Prostate gland (tissue), 2 donors: ENCODE results near the gene OGFOD3. TPM values are rescaled to one million over a fixed set of nuclear protein-coding genes. Genes with fewer than 3 reads are reported as not detected.

Experiments
- DNase-seq: peaks from one replicate; pipeline ENCODE4 v3.0.0-alpha.2; 2019; ENCODE audit warnings: low spot score
- H3K27ac ChIP-seq, 2 donors: fragments of 200-600 bp; sonication (generic); 2 replicates each; pipeline ENCODE4 v1.5.1; 2017 to 2019
- H3K27me3 ChIP-seq: fragments of 200-600 bp; sonication (generic); replicated peaks from 2 replicates; pipeline ENCODE4 v1.5.1; 2019; ENCODE audit not compliant: insufficient read depth
- H3K36me3 ChIP-seq, 2 donors: fragments of 200-600 bp; sonication (generic); 1 replicate in 1 of 2; 2 replicates in 1 of 2; pipeline versions ENCODE4 v1.5.1 to v1.8.1; 2017 to 2019
- H3K4me1 ChIP-seq: fragments of 200-600 bp; sonication (generic); replicated peaks from 2 replicates; pipeline ENCODE4 v1.5.1; 2019
- H3K4me3 ChIP-seq, 2 donors: fragments of 200-600 bp; sonication (generic); 2 replicates each; pipeline ENCODE4 v1.5.1; 2017 to 2019
- H3K9me3 ChIP-seq: fragments of 200-600 bp; sonication (generic); 2 replicates; pipeline ENCODE4 v1.5.1; 2017
- CTCF ChIP-seq, 4 experiments: fragments of 200-600 bp in 2 of 4; fragments of 450-650 bp in 2 of 4; sonication (generic) in 2 of 4; IDR thresholded peaks; 1 replicate in 3 of 4; 2 replicates in 1 of 4; pipeline ENCODE4 v1.5.1; 2016 to 2019; ENCODE audit warnings: antibody characterized with exemption in 4 of 4, mild to moderate bottlenecking in 2 of 4, moderate library complexity in 2 of 4
- POLR2A ChIP-seq: fragments of 450-650 bp; IDR thresholded peaks from one replicate; pipeline ENCODE4 v1.6.1; 2016; ENCODE audit warnings: antibody characterized with exemption, mild to moderate bottlenecking
- POLR2AphosphoS5 ChIP-seq: sonication (generic); formaldehyde crosslinking; IDR thresholded peaks from one replicate; pipeline ENCODE4 v1.6.1; 2017; ENCODE audit warnings: antibody characterized with exemption
- WGBS: methylation state at CpG from one replicate; pipeline ENCODE4 v1.1.5; 2018; 5-methylcytosine and 5-hydroxymethylcytosine counted together
- intact Hi-C: fragments of 100-400 bp; cut with DNase I; formaldehyde crosslinking; loops from one replicate; pipeline ENCODE4 v1.14.2; 2022
- total RNA-seq, 2 donors: library from RNA; depleted of rRNA; stranded (reverse); fragments of >200 nt; gene quantifications; one replicate each; pipeline ENCODE4 v1.1.0, GENCODE V29; 2016

Gene OGFOD3
- total RNA-seq, 2 donors from 2014 or later: 41.0 to 65.8 TPM

GRCh38 chr17:82358465-82359350 is 59.7 kb downstream of the OGFOD3 start, which contains the start of gene TEX19:
Gene TEX19 (plus strand): TSS chr17:82359247. CDS start chr17:82362151, 2,904 bp downstream.
- TF ChIP-seq CTCF (IDR thresholded peaks at IDR 0.05) (no peak), POLR2AphosphoS5 (no peak), POLR2A (no peak)
- no peak within 1 kb of the TSS for H3K27ac ChIP-seq
- no peaks in the 10 kb centered on the region for H3K36me3 ChIP-seq
- H3K27me3 ChIP-seq: no peaks in the 10 kb centered on the region
- DNase-seq: no peak
- 50% methylated on average over 21 of the region's 21 CpGs for WGBS
- H3K4me3 ChIP-seq: no peak within 1 kb of the TSS
- H3K9me3 ChIP-seq: no peaks in the 10 kb centered on the region
- intact Hi-C loops: loop anchor here (10.0 kb wide), 1 partner anchor 416 kb away; no protein-coding TSS in a partner anchor
- no peaks in the 10 kb centered on the region for H3K4me1 ChIP-seq

GRCh38 chr17:82357394-82357793 is 61.0 kb downstream of the OGFOD3 start:
- Histone ChIP-seq H3K27me3 (no peaks in the 10 kb centered on the region), H3K27ac (no peak overlapping the region), H3K4me3 (no peak overlapping the region), H3K4me1 (no peaks in the 10 kb centered on the region), H3K36me3 (no peaks in the 10 kb centered on the region), H3K9me3 (no peaks in the 10 kb centered on the region)
- DNase-seq: no peak
- 71% methylated on average over 2 of the region's 2 CpGs for WGBS
- intact Hi-C loops: loop anchor here (10.0 kb wide), 1 partner anchor 417 kb away; no protein-coding TSS in a partner anchor
- TF ChIP-seq POLR2A (no peak), CTCF (IDR thresholded peaks at IDR 0.05) (no peak), POLR2AphosphoS5 (no peak)

- Histone ChIP-seq H3K4me3 (no peak overlapping the region), H3K27ac (no peak overlapping the region), H3K9me3 (no peaks in the 10 kb centered on the region), H3K36me3 (no peaks in the 10 kb centered on the region), H3K27me3 (no peaks in the 10 kb centered on the region), H3K4me1 (no peaks in the 10 kb centered on the region)
- 69% methylated on average over 19 of the region's 20 CpGs for WGBS
- no peak for DNase-seq
- TF ChIP-seq POLR2A (no peak), POLR2AphosphoS5 (no peak), CTCF (IDR thresholded peaks at IDR 0.05) (no peak)
- intact Hi-C loops: loop anchor here (10.0 kb wide), 1 partner anchor 418 kb away; no protein-coding TSS in a partner anchor
Observed at GRCh38 chr17:82356845-82357355, 61.5 kb downstream of the OGFOD3 start.

GRCh38 chr17:82355770-82356427 is 62.5 kb downstream of the OGFOD3 start:
- Histone ChIP-seq H3K4me1 (no peaks in the 10 kb centered on the region), H3K9me3 (no peaks in the 10 kb centered on the region), H3K27me3 (no peaks in the 10 kb centered on the region), H3K36me3 (no peaks in the 10 kb centered on the region), H3K27ac (peak overlapping the region; percentile 26 to 50), H3K4me3 (no peak overlapping the region)
- intact Hi-C loops: loop anchor here (10.0 kb wide), 1 partner anchor 419 kb away; no protein-coding TSS in a partner anchor
- peak; percentile 92 for DNase-seq
- TF ChIP-seq POLR2A (no peak), POLR2AphosphoS5 (peak; percentile 86)
- WGBS: 42% methylated on average over 11 of the region's 11 CpGs

- Histone ChIP-seq H3K27ac (no peak overlapping the region), H3K9me3 (no peaks in the 10 kb centered on the region), H3K36me3 (no peaks in the 10 kb centered on the region), H3K27me3 (no peaks in the 10 kb centered on the region), H3K4me1 (no peaks in the 10 kb centered on the region), H3K4me3 (no peak overlapping the region)
- TF ChIP-seq POLR2A (no peak), POLR2AphosphoS5 (no peak), CTCF (IDR thresholded peaks at IDR 0.05) (no peak)
- DNase-seq: no peak
- WGBS: 90% methylated on average over 7 of the region's 7 CpGs
- intact Hi-C loops: loop anchor here (5.0 to 10.0 kb wide), 2 partner anchors 197 to 420 kb away; no protein-coding TSS in a partner anchor
Observed at GRCh38 chr17:82354804-82355308, 63.5 kb downstream of the OGFOD3 start.
